ENCODE data around the gene CFAP299.

CFAP299 gene

GRCh38 chr4:80831383-80832361 is 496.1 kb downstream of the CFAP299 start:
- DNase-seq (ENCODE audit: low read depth in 2 of 2) = no peak

- DNase-seq (ENCODE audit: low read depth in 2 of 2) = no peak
Observed at GRCh38 chr4:80839281-80839680, 503.8 kb downstream of the CFAP299 start.

- no peak for DNase-seq (ENCODE audit: low read depth in 2 of 2)
Observed at GRCh38 chr4:80839792-80840191, 504.3 kb downstream of the CFAP299 start.

GRCh38 chr4:80840396-80840795 is 504.9 kb downstream of the CFAP299 start:
- no peak for DNase-seq (ENCODE audit: low read depth in 2 of 2)

- no peak for DNase-seq (ENCODE audit: low read depth in 2 of 2)
Observed at GRCh38 chr4:80841587-80842281, 506.2 kb downstream of the CFAP299 start.

- no peak for DNase-seq (ENCODE audit: low read depth in 2 of 2)
Observed at GRCh38 chr4:80846210-80846609, 510.7 kb downstream of the CFAP299 start.

GRCh38 chr4:80852061-80852460 is 516.5 kb downstream of the CFAP299 start:
- DNase-seq (ENCODE audit: low read depth in 2 of 2) = no peak

GRCh38 chr4:80873571-80873970 is 538.0 kb downstream of the CFAP299 start:
- no peak for DNase-seq (ENCODE audit: low read depth in 2 of 2)

GRCh38 chr4:80874979-80875378 is 539.4 kb downstream of the CFAP299 start:
- DNase-seq (ENCODE audit: low read depth in 2 of 2) = no peak

- DNase-seq (ENCODE audit: low read depth in 2 of 2) = no peak
Observed at GRCh38 chr4:80875642-80876041, 540.1 kb downstream of the CFAP299 start.

GRCh38 chr4:80876810-80877209 is 541.3 kb downstream of the CFAP299 start:
- no peak for DNase-seq (ENCODE audit: low read depth in 2 of 2)

- no peak for DNase-seq (ENCODE audit: low read depth in 2 of 2)
Observed at GRCh38 chr4:80878218-80878617, 542.7 kb downstream of the CFAP299 start.

GRCh38 chr4:80897537-80898303 is 562.2 kb downstream of the CFAP299 start:
- no peak for DNase-seq (ENCODE audit: low read depth in 2 of 2)

GRCh38 chr4:80900908-80901307 is 565.4 kb downstream of the CFAP299 start:
- no peak for DNase-seq (ENCODE audit: low read depth in 2 of 2)

GRCh38 chr4:80903020-80903419 is 567.5 kb downstream of the CFAP299 start:
- no peak for DNase-seq (ENCODE audit: low read depth in 2 of 2)

- no peak for DNase-seq (ENCODE audit: low read depth in 2 of 2)
Observed at GRCh38 chr4:80909938-80910337, 574.4 kb downstream of the CFAP299 start.

GRCh38 chr4:80911458-80911857 is 575.9 kb downstream of the CFAP299 start:
- DNase-seq (ENCODE audit: low read depth in 2 of 2) = no peak

GRCh38 chr4:80912350-80912749 is 576.8 kb downstream of the CFAP299 start:
- no peak for DNase-seq (ENCODE audit: low read depth in 2 of 2)

- no peak for DNase-seq (ENCODE audit: low read depth in 2 of 2)
Observed at GRCh38 chr4:80913381-80913780, 577.9 kb downstream of the CFAP299 start.

- no peak for DNase-seq (ENCODE audit: low read depth in 2 of 2)
Observed at GRCh38 chr4:80916770-80917169, 581.2 kb downstream of the CFAP299 start.

- no peak for DNase-seq (ENCODE audit: low read depth in 2 of 2)
Observed at GRCh38 chr4:80918004-80918403, 582.5 kb downstream of the CFAP299 start.

- DNase-seq (ENCODE audit: low read depth in 2 of 2) = no peak
Observed at GRCh38 chr4:80921441-80921840, 585.9 kb downstream of the CFAP299 start.

Measured in stimulated activated CD8-positive, alpha-beta memory T cell treated with anti-CD3 and anti-CD28 coated beads, Interleukin-7, amount 100 ng/mL, for 1 hour (primary cell).